A549 (cell line): ENCODE data around the gene TIMP3.

ENCODE experiments used
- CEBPB ChIP-seq, 2 experiments: fragments of >200 bp in 1 of 2; sonication (Bioruptor Twin) in 1 of 2; formaldehyde crosslinking in 1 of 2; IDR thresholded peaks; 2 replicates each; pipeline ENCODE4 v1.6.1; 2012 to 2016
- CHD2 ChIP-seq: fragments of 150-350 bp; IDR thresholded peaks from 2 replicates; pipeline ENCODE4 v1.6.1; 2014; ENCODE audit warnings: low read length; ENCODE audit not compliant: partially characterized antibody
- HDAC2 ChIP-seq: fragments of 200-600 bp; sonication (generic); IDR thresholded peaks from 2 replicates; pipeline ENCODE4 v1.6.1; 2016
- KDM1A ChIP-seq: fragments of 200-600 bp; sonication (generic); IDR thresholded peaks from 2 replicates; pipeline ENCODE4 v1.6.1; 2016; ENCODE audit warnings: low read depth, mild to moderate bottlenecking
- NR3C1 ChIP-seq: fragments of >200 bp; sonication (Bioruptor Twin); formaldehyde crosslinking; IDR thresholded peaks from 3 replicates; pipeline ENCODE4 v1.6.1; 2017
- PHF8 ChIP-seq: fragments of 200-600 bp; sonication (generic); IDR thresholded peaks from 2 replicates; pipeline ENCODE4 v1.6.1; 2016; ENCODE audit warnings: low read depth, mild to moderate bottlenecking, antibody characterized with exemption, moderate library complexity, borderline replicate concordance
- POLR2A ChIP-seq: IDR thresholded peaks from 2 replicates; pipeline ENCODE4 v1.6.1; 2012; ENCODE audit warnings: mild to moderate bottlenecking, low read length
- RNF2 ChIP-seq: fragments of 200-600 bp; sonication (generic); IDR thresholded peaks from 2 replicates; pipeline ENCODE4 v1.6.1; 2016; ENCODE audit warnings: low read depth, mild to moderate bottlenecking, antibody characterized with exemption, moderate library complexity, borderline replicate concordance
- TFCP2L1 ChIP-seq: fragments of 250-450 bp; sonication (Bioruptor Pico); IDR thresholded peaks from 2 replicates; pipeline ENCODE4 v1.5.0; 2021; ENCODE audit warnings: mild to moderate bottlenecking
- TF ChIP-seq, protein P1 (sequence below): IDR thresholded peaks from 2 replicates; pipeline ENCODE4 v1.6.1; 2012
- TF ChIP-seq, protein P2 (sequence below): IDR thresholded peaks from 2 replicates; pipeline ENCODE4 v1.6.1; 2012
- TF ChIP-seq, protein P3 (sequence below): fragments of 200-600 bp; sonication (generic); IDR thresholded peaks from 2 replicates; pipeline ENCODE4 v1.6.1; 2016; ENCODE audit warnings: antibody characterized with exemption, mild to moderate bottlenecking, moderate library complexity
- TF ChIP-seq, protein P4 (sequence below): fragments of >200 bp; sonication (Bioruptor Twin); formaldehyde crosslinking; IDR thresholded peaks from 3 replicates; pipeline ENCODE4 v1.5.1; 2016

DNA sequence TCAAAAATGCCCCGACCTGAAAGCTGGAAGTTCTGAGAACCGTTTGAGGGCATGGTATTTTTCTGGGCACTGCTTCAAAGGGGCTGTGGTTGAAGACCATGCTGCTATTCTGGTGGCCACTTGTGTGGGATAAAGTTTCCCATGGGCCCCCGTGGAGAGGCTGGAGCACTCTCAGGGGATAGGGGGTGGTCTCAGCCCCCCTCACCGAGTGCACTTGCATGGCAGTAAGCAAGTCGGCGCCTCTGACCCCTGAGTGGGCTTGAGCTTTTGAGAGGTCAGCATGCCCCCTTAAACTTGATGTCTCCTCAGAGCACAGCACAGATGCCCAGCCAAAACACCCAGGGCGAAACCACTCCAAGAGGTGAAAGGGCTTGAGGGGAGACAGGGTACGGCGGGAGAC is 35.6 kb downstream of the TIMP3 start:
- TF ChIP-seq KDM1A = no peak
- TF ChIP-seq, protein P1, sequence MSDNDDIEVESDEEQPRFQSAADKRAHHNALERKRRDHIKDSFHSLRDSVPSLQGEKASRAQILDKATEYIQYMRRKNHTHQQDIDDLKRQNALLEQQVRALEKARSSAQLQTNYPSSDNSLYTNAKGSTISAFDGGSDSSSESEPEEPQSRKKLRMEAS = no peak
- TF ChIP-seq, protein P2, sequence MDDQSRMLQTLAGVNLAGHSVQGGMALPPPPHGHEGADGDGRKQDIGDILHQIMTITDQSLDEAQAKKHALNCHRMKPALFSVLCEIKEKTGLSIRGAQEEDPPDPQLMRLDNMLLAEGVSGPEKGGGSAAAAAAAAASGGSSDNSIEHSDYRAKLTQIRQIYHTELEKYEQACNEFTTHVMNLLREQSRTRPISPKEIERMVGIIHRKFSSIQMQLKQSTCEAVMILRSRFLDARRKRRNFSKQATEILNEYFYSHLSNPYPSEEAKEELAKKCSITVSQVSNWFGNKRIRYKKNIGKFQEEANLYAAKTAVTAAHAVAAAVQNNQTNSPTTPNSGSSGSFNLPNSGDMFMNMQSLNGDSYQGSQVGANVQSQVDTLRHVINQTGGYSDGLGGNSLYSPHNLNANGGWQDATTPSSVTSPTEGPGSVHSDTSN = no peak
- TF ChIP-seq HDAC2 = no peak
- TF ChIP-seq, protein P3, sequence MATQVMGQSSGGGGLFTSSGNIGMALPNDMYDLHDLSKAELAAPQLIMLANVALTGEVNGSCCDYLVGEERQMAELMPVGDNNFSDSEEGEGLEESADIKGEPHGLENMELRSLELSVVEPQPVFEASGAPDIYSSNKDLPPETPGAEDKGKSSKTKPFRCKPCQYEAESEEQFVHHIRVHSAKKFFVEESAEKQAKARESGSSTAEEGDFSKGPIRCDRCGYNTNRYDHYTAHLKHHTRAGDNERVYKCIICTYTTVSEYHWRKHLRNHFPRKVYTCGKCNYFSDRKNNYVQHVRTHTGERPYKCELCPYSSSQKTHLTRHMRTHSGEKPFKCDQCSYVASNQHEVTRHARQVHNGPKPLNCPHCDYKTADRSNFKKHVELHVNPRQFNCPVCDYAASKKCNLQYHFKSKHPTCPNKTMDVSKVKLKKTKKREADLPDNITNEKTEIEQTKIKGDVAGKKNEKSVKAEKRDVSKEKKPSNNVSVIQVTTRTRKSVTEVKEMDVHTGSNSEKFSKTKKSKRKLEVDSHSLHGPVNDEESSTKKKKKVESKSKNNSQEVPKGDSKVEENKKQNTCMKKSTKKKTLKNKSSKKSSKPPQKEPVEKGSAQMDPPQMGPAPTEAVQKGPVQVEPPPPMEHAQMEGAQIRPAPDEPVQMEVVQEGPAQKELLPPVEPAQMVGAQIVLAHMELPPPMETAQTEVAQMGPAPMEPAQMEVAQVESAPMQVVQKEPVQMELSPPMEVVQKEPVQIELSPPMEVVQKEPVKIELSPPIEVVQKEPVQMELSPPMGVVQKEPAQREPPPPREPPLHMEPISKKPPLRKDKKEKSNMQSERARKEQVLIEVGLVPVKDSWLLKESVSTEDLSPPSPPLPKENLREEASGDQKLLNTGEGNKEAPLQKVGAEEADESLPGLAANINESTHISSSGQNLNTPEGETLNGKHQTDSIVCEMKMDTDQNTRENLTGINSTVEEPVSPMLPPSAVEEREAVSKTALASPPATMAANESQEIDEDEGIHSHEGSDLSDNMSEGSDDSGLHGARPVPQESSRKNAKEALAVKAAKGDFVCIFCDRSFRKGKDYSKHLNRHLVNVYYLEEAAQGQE = no peak
- TF ChIP-seq NR3C1 = no peak
- no peak for TF ChIP-seq CHD2
- TF ChIP-seq POLR2A = no peak
- no peak for TF ChIP-seq TFCP2L1 (CRISPR knock-in tag)
- no peak for TF ChIP-seq RNF2
- TF ChIP-seq, protein P4, sequence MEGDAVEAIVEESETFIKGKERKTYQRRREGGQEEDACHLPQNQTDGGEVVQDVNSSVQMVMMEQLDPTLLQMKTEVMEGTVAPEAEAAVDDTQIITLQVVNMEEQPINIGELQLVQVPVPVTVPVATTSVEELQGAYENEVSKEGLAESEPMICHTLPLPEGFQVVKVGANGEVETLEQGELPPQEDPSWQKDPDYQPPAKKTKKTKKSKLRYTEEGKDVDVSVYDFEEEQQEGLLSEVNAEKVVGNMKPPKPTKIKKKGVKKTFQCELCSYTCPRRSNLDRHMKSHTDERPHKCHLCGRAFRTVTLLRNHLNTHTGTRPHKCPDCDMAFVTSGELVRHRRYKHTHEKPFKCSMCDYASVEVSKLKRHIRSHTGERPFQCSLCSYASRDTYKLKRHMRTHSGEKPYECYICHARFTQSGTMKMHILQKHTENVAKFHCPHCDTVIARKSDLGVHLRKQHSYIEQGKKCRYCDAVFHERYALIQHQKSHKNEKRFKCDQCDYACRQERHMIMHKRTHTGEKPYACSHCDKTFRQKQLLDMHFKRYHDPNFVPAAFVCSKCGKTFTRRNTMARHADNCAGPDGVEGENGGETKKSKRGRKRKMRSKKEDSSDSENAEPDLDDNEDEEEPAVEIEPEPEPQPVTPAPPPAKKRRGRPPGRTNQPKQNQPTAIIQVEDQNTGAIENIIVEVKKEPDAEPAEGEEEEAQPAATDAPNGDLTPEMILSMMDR = no peak
- no peak for TF ChIP-seq CEBPB (IDR thresholded peaks at IDR 0.05)
- no peak for TF ChIP-seq PHF8
